Skeletal muscle satellite cell (primary cell): ENCODE data around the gene MDM2.

Source experiments
- H3K27me3 ChIP-seq: 2 replicates; pipeline ENCODE4 v1.7.0; 2013; ENCODE audit warnings: low read length; ENCODE audit not compliant: control insufficient read depth, insufficient read depth
- H3K36me3 ChIP-seq: 2 replicates; pipeline ENCODE4 v1.7.0; 2013; ENCODE audit warnings: mild to moderate bottlenecking, control low read depth, low read length; ENCODE audit not compliant: insufficient read depth
- H3K4me1 ChIP-seq: 2 replicates; pipeline ENCODE4 v1.7.0; 2013; ENCODE audit warnings: low read length; ENCODE audit not compliant: control insufficient read depth, insufficient read depth
- H3K4me2 ChIP-seq: 2 replicates; pipeline ENCODE4 v1.7.0; 2013; ENCODE audit warnings: mild to moderate bottlenecking, low read length
- H3K4me3 ChIP-seq: 2 replicates; pipeline ENCODE4 v1.7.0; 2013; ENCODE audit warnings: low read length
- H3K9ac ChIP-seq: 2 replicates; pipeline ENCODE4 v1.7.0; 2013; ENCODE audit warnings: mild to moderate bottlenecking, low read depth, low read length, moderate library complexity
- H3K9me3 ChIP-seq: replicated peaks from 2 replicates; pipeline ENCODE4 v1.7.0; 2013; ENCODE audit warnings: mild to moderate bottlenecking, control low read depth, low read length

MDM2 gene

DNA sequence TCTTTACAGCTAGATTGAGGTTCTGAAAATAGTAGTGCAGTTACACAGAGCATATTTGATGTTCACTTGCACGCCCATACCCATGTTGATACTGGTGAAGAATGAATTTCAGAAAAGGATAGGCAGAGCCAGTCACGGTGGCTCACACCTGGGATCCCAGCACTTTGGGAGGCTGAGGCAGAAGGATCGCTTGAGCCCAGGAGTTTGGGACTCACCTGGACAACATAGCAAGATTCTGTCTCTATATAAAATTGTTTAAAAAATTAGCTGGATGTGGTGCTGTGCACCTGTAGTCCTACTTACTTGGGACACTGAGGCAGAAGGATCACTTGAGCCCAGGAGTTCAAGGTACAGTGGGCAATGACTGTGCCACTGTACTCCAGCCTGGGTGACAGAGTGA lies 56.6 kb downstream of the MDM2 start:
- no peaks in the 10 kb centered on the region for H3K27me3 ChIP-seq
- H3K4me1 ChIP-seq: no peaks in the 10 kb centered on the region
- H3K4me3 ChIP-seq: no peak overlapping the region
- H3K9me3 ChIP-seq: no peaks in the 10 kb centered on the region
- H3K36me3 ChIP-seq: peaks cover 9% of the 10 kb centered on the region
- no peak overlapping the region for H3K4me2 ChIP-seq
- H3K9ac ChIP-seq: no peak overlapping the region

DNA sequence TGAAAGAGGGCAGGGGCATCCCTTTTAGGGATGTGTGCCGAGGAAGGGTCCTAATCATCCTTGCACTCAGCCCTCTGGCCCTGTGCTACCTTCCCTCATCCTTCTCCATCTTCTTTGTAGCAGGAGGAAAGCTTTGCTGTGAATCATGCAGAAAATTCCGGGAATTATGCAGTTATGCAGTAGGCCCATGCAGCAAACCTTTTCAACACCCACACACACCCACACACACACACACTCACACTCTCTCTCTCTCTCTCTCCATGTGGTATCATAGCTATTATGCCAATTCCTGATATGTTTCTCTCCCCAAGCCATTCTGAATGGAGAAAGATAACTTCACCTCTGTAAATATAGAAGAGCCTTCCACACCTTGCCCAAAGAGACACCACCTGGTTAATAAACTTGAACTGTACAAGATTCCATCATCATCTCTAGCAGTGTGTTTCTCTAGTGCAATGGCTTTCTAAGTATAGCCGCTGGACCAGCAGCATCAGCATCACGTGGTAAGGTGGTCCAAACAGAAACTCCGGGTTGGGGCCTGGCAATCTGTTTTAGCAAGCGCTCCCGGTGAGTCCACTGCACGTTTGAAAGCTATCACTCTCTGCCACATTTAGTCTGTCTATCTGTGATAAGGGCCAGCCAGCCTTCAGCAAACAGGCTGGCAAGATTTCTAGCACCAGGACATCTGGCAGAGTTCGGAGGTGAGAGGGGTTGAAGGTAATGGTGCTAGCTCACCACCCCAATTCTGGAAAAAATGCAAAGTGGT lies 57.6 kb downstream of the MDM2 start:
- H3K27me3 ChIP-seq: no peaks in the 10 kb centered on the region
- no peak overlapping the region for H3K4me2 ChIP-seq
- H3K4me1 ChIP-seq: no peaks in the 10 kb centered on the region
- no peak overlapping the region for H3K9ac ChIP-seq
- H3K4me3 ChIP-seq: no peak overlapping the region
- H3K36me3 ChIP-seq: peaks cover 17% of the 10 kb centered on the region
- H3K9me3 ChIP-seq: no peaks in the 10 kb centered on the region

DNA sequence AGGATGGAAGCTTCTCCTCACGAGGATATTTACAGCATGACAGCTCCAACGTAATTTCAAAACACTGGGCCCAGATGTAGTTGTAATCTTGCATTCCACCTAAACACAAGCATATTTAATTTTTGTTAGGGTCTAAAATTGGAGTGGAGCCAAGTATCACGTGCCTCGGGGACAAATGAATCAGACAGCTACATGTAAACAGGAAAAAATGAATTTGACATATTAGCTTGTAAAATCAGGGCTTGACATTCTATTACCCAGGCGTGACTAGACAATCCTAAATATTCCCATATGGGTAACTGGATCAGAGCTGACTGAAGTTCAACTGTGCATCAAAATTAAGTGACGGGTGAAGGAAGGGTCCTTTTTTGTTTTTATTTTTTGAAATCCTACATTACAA lies 59.0 kb downstream of the MDM2 start:
- no peak overlapping the region for H3K4me3 ChIP-seq
- no peak overlapping the region for H3K4me2 ChIP-seq
- peaks cover 26% of the 10 kb centered on the region for H3K36me3 ChIP-seq
- H3K9me3 ChIP-seq: no peaks in the 10 kb centered on the region
- H3K27me3 ChIP-seq: no peaks in the 10 kb centered on the region
- H3K4me1 ChIP-seq: no peaks in the 10 kb centered on the region
- no peak overlapping the region for H3K9ac ChIP-seq

DNA sequence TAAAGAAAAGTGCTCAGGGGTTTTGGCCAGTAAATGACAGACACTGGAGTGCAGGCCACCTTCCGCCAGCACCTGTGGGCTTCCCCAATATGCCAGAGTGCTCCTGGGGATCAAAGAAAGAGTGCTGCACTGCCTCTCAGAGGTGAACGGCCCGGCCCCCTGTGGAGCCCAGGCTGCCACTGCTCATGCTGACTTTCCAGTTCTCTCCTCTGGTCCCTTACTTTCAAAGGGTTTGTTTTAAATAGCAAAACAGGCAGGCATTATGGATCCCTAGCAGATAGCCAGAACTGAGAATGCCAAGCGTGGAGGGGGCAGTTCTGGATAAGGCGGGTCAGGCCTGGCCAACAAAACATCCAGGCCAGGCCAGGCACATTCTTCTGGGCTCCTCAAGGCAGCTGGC lies 59.6 kb downstream of the MDM2 start:
- H3K4me1 ChIP-seq: no peaks in the 10 kb centered on the region
- no peaks in the 10 kb centered on the region for H3K9me3 ChIP-seq
- H3K9ac ChIP-seq: no peak overlapping the region
- no peaks in the 10 kb centered on the region for H3K27me3 ChIP-seq
- peaks cover 26% of the 10 kb centered on the region for H3K36me3 ChIP-seq
- no peak overlapping the region for H3K4me2 ChIP-seq
- H3K4me3 ChIP-seq: no peak overlapping the region

DNA sequence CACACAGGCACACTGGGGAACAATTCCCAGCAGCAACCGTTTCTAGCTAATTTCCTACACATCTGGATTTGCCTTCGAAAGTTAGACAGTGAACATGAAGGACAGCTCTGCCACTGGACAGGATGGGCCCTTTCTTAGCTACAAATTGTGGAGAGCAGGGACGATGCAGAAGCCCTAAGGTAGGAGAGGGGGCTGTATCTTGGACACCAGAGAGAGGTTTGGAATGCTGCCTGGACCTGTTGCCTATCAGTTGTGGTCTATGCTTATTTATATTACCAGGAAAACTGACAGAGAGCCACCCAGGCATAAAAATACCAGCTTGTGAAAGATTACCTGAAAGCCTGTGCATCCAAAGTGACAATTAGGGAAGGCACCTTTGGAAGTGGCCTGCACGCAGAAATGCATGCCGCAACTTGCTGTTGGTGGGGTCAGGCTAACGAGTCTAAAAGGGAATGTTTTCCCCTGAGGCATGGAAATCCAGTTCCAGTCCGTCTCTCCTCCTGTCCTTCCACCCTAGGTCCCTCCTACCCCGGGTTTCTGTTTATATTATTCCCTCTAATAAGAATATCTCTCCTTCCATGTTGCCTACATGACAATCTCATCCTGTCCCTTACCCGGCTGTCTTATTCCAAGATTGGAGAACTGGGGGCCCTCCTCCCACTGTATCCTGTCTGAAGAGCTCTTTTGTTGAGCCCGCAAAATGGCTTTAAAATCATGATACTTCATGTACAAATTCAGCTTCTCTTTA lies 60.2 kb downstream of the MDM2 start:
- Histone ChIP-seq H3K4me1 (no peaks in the 10 kb centered on the region), H3K27me3 (no peaks in the 10 kb centered on the region), H3K9ac (no peak overlapping the region), H3K4me2 (no peak overlapping the region), H3K9me3 (no peaks in the 10 kb centered on the region), H3K36me3 (peaks cover 26% of the 10 kb centered on the region), H3K4me3 (no peak overlapping the region)

DNA sequence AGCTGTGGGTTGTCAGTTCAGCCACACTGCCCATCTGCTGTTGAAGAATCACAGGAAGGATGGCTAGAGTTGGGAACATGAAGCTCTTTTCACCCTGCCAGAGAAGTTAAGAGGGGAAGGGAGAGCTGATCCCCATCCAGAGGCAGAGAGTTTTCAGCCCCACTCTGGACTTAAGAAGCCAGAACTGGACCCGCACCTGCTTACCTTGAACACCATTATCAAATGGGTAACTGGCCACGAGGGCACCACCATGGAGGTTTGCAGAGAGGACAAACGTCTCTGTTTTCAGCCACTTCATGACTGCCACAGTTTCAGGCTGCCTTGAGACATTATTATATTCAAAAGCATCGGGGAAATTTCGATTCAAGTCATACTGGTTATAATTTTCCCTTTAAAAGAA lies 62.0 kb downstream of the MDM2 start:
- Histone ChIP-seq H3K36me3 (peaks cover 29% of the 10 kb centered on the region), H3K4me2 (no peak overlapping the region), H3K27me3 (no peaks in the 10 kb centered on the region), H3K4me1 (no peaks in the 10 kb centered on the region), H3K4me3 (no peak overlapping the region), H3K9me3 (no peaks in the 10 kb centered on the region), H3K9ac (no peak overlapping the region)

DNA sequence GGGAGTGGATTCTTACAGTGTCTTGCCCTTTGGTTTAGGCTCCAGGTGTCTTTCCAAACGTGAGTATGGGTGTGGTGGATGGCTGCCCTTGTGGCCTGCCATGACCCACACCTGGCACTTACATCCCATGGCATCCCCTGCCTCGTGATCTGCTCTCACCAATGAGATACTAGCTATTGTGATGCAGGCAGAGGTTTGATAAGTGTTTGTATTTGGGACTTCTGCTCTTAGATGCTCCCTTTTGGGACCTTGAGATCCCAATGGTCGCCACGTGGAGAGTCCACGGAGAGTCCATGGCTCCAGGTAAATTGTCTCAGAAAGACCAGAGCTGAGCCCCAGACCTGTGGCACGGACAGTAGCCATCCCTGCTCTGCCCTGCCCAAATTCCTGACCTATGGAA lies 62.5 kb downstream of the MDM2 start:
- no peak overlapping the region for H3K9ac ChIP-seq
- H3K27me3 ChIP-seq: no peaks in the 10 kb centered on the region
- no peak overlapping the region for H3K4me2 ChIP-seq
- H3K4me3 ChIP-seq: no peak overlapping the region
- no peaks in the 10 kb centered on the region for H3K4me1 ChIP-seq
- peaks cover 29% of the 10 kb centered on the region for H3K36me3 ChIP-seq
- no peaks in the 10 kb centered on the region for H3K9me3 ChIP-seq

DNA sequence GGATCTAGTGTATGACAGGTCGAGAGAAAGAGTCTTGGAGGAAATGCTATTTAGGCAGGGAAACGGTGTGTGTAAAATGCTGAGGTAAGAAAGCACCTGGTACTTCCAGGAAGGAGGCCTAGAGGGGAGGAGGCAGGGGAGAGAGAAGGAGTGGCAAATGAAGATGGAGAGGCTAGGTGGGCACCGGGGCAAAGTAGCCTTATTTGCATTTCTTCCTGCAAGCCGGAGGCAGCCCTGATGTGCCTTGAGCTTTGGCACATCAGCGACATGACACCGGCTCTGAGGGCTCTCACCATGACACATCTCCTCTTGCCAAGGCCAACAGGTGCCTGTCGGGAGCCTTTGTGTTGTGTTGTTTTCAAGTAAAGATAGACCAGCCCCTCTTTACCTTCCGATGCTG lies 63.4 kb downstream of the MDM2 start:
- Histone ChIP-seq H3K9ac (no peak overlapping the region), H3K9me3 (no peaks in the 10 kb centered on the region), H3K4me2 (no peak overlapping the region), H3K36me3 (peaks cover 29% of the 10 kb centered on the region), H3K27me3 (no peaks in the 10 kb centered on the region), H3K4me3 (no peak overlapping the region), H3K4me1 (no peaks in the 10 kb centered on the region)

DNA sequence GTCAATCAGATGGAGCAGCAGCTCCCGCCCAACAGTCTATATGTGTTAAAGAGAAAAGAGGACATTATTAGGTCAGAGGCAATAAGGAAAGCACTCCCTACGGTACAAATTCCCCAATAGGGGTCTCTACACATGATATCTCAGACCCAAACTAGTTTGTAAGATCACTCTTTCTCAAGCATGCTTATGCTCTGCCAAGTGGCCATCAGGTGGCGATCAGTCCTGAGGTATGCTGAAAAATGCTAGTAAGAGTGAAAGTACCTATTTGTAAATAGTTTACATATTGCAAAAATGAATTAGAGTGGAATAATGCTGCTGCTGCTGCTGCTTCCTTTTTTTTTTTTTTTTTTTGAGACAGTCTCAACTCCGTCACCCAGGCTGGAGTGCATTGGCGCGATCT lies 63.9 kb downstream of the MDM2 start:
- no peaks in the 10 kb centered on the region for H3K9me3 ChIP-seq
- no peak overlapping the region for H3K4me2 ChIP-seq
- peaks cover 29% of the 10 kb centered on the region for H3K36me3 ChIP-seq
- no peaks in the 10 kb centered on the region for H3K4me1 ChIP-seq
- H3K9ac ChIP-seq: no peak overlapping the region
- H3K4me3 ChIP-seq: no peak overlapping the region
- H3K27me3 ChIP-seq: no peaks in the 10 kb centered on the region

DNA sequence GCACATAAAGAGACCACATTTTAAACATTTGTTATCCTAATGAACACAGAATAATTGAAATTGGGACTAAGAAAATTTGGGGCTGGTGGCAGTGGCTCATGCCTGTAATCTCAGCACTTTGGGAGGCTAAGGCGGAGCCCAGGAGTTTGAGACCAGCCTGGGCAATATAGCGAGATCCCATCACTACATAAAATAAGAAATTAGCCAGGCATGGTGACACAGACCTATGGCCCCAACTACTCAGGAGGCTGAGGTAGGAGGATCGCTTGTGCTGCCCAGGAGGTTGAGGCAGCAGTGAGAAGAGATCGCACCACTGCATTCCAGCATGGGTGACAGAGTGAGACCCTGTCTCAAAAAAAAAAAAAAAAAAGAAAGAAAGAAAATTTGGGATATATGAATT lies 65.3 kb downstream of the MDM2 start:
- no peaks in the 10 kb centered on the region for H3K4me1 ChIP-seq
- H3K4me2 ChIP-seq: no peak overlapping the region

DNA sequence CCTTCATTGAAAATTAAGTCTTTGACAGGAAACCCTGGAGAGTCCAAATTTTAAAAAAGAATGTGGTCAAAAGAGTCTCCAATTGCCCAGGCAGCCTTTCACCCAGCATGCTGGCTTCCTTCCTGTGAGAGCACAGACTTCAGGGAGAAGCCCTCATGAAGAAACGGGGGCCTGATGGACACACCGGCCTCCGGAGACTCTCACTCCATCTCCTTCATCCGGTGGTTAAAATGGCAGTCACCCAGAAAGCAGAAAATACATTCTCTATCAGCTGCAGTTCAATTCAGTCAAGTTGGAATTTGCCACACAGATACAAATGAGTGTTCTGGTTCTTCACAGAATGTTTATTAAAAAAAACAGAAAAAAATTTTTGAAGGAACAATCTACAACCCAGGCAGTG lies 68.5 kb downstream of the MDM2 start:
- no peaks in the 10 kb centered on the region for H3K9me3 ChIP-seq
- no peaks in the 10 kb centered on the region for H3K4me1 ChIP-seq
- H3K4me3 ChIP-seq: no peak overlapping the region
- H3K36me3 ChIP-seq: peaks cover 10% of the 10 kb centered on the region
- H3K9ac ChIP-seq: no peak overlapping the region
- no peak overlapping the region for H3K4me2 ChIP-seq
- no peaks in the 10 kb centered on the region for H3K27me3 ChIP-seq

More for the DNA sequence above, 65.3 kb downstream of the MDM2 start:
- H3K4me3 ChIP-seq: no peak overlapping the region
- no peaks in the 10 kb centered on the region for H3K27me3 ChIP-seq
- H3K9me3 ChIP-seq: no peaks in the 10 kb centered on the region
- peaks cover 33% of the 10 kb centered on the region for H3K36me3 ChIP-seq
- H3K9ac ChIP-seq: no peak overlapping the region

DNA sequence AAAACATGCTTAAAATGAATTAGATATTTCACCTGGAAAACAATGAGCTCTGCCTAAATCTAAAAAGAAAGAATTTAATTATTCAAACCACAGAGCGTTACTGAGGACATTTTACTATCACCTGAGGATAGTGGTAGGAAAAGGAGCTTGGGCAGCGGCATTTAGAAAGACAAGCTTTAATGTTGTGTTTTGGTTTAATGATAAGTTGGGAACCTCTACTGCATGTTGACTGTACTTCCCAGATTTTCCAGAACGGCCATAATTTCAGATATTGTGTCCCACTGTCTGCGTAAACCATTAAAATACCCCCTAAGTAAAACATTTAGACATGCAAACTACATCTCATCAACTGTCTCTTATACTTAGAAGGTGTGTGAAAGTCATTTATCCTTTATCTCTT lies 69.6 kb downstream of the MDM2 start:
- Histone ChIP-seq H3K4me2 (no peak overlapping the region), H3K4me3 (no peak overlapping the region), H3K9ac (no peak overlapping the region), H3K36me3 (peaks cover 12% of the 10 kb centered on the region), H3K27me3 (no peaks in the 10 kb centered on the region), H3K9me3 (no peaks in the 10 kb centered on the region), H3K4me1 (no peaks in the 10 kb centered on the region)
